HL-60/S4 (cell line): ENCODE data around the gene STAB1.

Experiments used
- in situ Hi-C: fragments of 300-500 bp; cut with MboI; formaldehyde crosslinking; loops from 2 replicates; pipeline ENCODE4 v1.14.3; 2022; ENCODE audit warnings: low sequenced_read_pairs

The STAB1 gene

GRCh38 chr3:52557011-52557960 is 62.1 kb downstream of the STAB1 start:
- in situ Hi-C loops, result no loop called here

- in situ Hi-C loops, result no loop called here
Measured at GRCh38 chr3:52558436-52558835, 63.3 kb downstream of the STAB1 start.

GRCh38 chr3:52561028-52561747 is 66.0 kb downstream of the STAB1 start:
- in situ Hi-C loops, result no loop called here

- in situ Hi-C loops, result no loop called here
Measured at GRCh38 chr3:52563984-52564383, 68.8 kb downstream of the STAB1 start.

GRCh38 chr3:52568069-52568468 is 72.9 kb downstream of the STAB1 start:
- in situ Hi-C loops, result no loop called here

- in situ Hi-C loops, result no loop called here
Measured at GRCh38 chr3:52570076-52570475, 74.9 kb downstream of the STAB1 start.

- in situ Hi-C loops, result no loop called here
Measured at GRCh38 chr3:52572221-52572620, 77.1 kb downstream of the STAB1 start.
